Stimulated activated CD4-positive, alpha-beta T cell treated with anti-CD3 and anti-CD28 coated beads, Interleukin-12 subunit alpha, Interleukin-12 subunit beta, amount 100 ng/mL, for 48 hours (primary cell): ENCODE data around the gene CA6.
"Not testable (repeated sequence)": the region's sequence is repeated elsewhere in the genome, so short reads cannot be mapped to it uniquely, and the experiment has no call there.

Experiments used
- DNase-seq, 3 donors: peaks; one replicate each; pipeline ENCODE4 v3.0.0-alpha.2; 2020; ENCODE audit warnings: low read depth in 2 of 3, low spot score in 1 of 3

Gene CA6

DNA sequence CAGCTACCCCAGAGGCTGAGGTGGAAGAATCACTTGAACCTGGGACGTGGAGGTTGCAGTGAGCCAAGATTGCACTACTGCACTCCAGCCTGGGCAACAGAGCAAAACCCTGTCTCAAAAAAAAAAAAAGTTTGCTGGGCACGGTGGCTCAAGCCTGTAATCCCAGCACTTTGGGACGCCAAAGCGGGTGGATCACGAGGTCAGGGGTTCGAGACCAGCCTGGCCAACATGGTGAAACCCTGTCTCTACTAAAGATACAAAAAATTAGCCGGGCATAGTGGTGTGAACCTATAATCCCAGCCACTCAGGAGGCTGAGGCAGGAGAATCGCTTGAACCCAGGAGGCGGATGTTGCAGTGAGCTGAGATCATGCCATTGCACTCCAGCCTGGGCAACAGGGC is 23.2 kb downstream of the CA6 start:
- DNase-seq = not testable (repeated sequence)

GRCh38 chr1:8969937-8970336 is 24.3 kb downstream of the CA6 start:
- no peak for DNase-seq

DNA sequence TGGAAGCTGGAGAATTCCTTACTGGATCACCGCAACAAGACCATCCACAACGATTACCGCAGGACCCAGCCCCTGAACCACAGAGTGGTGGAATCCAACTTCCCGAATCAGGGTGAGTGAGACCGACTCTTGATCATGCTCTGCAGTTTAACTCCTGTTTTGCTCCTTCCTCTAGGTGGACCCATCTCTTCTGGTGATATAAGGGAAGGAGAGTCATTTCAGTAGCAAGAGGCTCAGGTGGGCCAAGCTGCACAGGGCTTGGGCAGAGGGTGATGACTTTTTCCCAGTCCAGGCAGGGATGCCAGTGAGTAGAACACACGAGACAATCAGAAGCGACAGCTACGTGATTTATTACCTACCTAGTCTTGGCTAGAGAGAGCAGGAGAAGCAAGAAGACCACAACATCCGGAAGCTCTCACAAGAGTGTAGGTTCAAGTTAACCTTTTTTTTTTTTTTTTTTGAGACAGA is 25.2 kb downstream of the CA6 start:
- peak in 1 of 3 donors; percentile 34 for DNase-seq

GRCh38 chr1:8974551-8974950 is 28.9 kb downstream of the CA6 start:
- DNase-seq = no peak

- DNase-seq = no peak
Measured at GRCh38 chr1:8976338-8976737, 30.7 kb downstream of the CA6 start.

- no peak for DNase-seq
Measured at GRCh38 chr1:8976896-8977450, 31.3 kb downstream of the CA6 start.

DNA sequence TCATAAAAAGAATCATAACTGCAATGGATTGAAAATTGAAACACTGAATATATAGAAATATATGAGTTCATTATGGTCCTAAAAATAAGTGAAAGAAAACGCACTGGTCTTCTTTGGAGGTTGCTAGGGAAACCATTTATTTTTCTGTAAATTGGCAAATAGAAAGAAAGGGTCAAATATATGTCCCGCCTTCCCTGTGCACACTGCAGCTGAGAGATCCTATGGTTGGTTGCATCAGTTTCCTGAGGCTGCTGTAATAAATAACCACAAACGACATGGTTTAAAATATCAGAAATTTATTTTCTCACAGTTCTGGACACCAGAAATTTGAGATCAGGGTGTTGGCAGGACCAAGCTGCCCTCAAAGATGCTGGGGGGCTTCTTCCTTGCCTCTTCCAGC is 35.0 kb downstream of the CA6 start:
- DNase-seq = no peak

GRCh38 chr1:8981169-8981568 is 35.5 kb downstream of the CA6 start:
- no peak for DNase-seq

GRCh38 chr1:8984203-8984602 is 38.5 kb downstream of the CA6 start:
- DNase-seq = no peak

GRCh38 chr1:8984990-8985389 is 39.3 kb downstream of the CA6 start:
- no peak for DNase-seq

GRCh38 chr1:8985915-8986813 is 40.5 kb downstream of the CA6 start:
- no peak for DNase-seq

- DNase-seq = no peak
Measured at GRCh38 chr1:8986814-8987190, 41.1 kb downstream of the CA6 start.

GRCh38 chr1:8987881-8988617 is 42.4 kb downstream of the CA6 start:
- peak; percentile 47 to 72 (median 58) for DNase-seq

DNA sequence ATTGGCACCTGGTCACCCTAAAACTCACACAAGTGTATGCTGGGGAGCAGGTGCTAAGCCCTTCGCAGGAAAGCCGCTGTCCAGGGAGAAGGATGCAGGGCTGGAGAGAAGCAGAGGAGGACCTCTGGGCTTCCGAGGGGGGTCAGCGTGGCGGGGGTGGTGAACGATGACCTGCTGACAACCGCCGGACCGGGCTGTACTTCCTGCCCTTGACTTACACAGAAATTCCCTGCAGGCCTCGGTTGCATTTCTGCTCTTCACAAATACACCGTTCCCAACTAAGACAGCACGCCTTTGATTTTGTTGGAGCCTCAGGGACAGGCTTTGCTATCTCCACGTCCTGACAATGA is 42.9 kb downstream of the CA6 start:
- no peak for DNase-seq

DNA sequence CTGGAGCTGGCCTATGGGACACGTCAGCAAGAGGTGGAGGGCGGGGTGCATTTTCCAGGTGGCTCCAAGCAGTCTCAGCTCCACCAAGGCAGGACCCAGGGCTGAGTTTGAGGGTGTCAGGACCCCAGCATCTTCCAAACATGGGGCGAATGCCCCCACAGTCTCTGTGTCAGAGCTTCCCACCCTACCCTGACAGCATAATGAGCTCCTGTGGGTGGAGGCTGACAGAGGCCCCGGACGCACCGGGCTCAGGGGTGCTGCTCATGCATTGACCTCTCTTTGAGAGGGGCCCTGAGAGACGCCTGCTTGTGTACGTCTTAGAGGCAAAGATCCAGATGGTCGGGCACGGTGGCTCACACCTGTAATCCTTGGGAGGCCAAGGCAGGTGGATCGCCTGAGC is 43.4 kb downstream of the CA6 start:
- DNase-seq = no peak

GRCh38 chr1:8989821-8990220 is 44.2 kb downstream of the CA6 start:
- no peak for DNase-seq

DNA sequence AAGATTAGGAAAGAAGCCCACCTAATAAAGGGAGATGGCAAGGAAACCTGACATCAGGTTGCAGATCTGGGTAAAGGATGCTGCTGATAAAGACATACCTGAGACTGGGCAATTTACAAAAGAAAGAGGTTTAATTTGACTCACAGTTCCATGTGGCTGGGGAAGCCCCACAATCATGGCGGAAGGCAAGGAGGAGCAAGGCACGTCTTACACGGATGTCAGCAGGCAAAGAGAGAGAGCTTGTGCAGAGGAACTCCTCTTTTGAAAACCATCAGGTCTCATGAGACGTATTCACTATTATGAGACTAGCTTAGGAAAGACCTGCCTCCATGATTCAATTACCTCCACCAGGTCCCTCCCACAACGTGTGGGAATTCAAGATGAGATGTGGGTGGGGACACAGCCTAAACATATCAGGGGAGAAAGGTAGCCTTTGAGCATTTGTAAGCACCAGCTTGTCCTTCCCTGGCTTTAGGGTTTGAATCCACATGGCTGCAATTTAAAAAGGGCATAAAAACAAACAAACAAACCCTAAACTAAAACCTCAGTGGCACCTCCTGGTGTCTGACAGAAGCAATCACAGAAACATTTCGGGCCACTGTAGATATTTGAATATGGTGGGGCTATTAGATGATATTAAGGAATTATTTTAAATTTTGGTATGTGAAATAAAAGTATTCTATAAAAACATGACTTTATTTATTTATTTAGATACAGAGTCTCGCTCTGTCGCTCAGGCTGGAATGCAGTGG is 47.4 kb downstream of the CA6 start:
- DNase-seq = no peak

GRCh38 chr1:8993962-8994675 is 48.5 kb downstream of the CA6 start:
- DNase-seq = not testable (repeated sequence)

DNA sequence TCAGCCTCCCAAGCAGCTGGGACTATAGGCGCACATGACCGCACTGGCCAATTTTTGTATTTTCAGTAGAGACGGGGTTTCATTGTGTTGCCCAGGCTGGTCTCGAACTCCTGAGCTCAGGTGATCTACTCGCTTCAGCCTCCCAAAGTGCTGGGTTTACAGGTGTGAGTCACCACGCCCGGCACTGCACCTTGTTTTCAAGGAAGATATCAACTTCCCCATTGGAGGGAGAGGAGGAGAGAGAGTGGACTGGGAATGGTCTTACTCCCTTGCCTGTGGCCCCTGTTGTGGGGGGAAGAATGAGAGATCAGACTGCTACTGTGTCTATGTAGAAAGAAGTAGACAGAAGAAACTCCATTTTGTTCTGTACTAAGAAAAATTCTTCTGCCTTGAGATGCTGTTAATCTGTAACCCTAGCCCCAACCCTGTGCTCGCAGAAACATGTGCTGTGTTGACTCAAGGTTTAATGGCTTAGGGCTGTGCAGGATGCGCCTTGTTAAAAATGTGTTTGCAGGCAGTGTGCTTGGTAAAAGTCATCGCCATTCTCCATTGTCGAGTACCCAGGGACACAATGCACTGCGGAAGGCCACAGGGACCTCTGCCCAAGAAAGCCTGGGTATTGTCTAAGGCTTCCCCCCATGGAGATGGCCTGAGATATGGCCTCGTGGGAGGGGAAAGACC is 56.0 kb downstream of the CA6 start:
- not testable (repeated sequence) for DNase-seq

GRCh38 chr1:9002215-9002560 is 56.5 kb downstream of the CA6 start:
- not testable (repeated sequence) for DNase-seq
